GM18499 (cell line): ENCODE measurements around the gene TM4SF20.

ENCODE experiments used
- ATAC-seq: cut with Tn5 transposase; IDR thresholded peaks from one replicate; pipeline ENCODE4 v1.9.1; 2021; ENCODE audit warnings: moderate number of reproducible peaks; ENCODE audit not compliant: insufficient read depth, unreplicated experiment

Gene TM4SF20, protein sequence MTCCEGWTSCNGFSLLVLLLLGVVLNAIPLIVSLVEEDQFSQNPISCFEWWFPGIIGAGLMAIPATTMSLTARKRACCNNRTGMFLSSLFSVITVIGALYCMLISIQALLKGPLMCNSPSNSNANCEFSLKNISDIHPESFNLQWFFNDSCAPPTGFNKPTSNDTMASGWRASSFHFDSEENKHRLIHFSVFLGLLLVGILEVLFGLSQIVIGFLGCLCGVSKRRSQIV

GRCh38 chr2:227379095-227379494 is at the start of gene TM4SF20:
TSS of gene TM4SF20 (minus strand) at chr2:227379306. CDS start at chr2:227379268, 38 bp downstream.
- ATAC-seq: no peak

DNA sequence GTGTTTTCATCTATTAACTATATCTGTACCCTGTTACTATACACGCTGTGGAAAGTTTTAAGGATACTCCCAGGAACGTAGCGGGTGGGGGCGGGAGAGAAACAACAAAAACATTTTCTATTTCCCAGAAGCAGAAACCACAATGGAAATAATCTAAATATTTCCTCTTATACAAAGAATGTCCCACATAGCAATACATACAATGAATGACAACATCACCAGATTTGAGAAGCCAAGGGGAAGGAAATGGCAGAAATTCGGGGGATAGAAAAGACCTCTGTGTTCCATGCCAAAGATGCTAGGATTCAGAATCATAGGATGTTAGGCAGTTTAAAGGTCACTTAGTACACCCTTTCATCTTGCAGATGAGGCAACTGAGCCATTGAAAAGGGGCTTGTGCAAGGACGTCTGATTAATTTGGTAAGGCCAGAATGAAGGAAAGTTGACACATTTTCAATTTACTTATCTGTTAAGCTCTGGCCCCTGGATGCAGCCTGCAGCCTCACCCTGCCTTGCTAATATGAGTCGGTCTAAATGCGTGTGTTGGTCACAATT is 49.7 kb upstream of the TM4SF20 start:
- no peak for ATAC-seq

- ATAC-seq: no peak
Measured at GRCh38 chr2:227423656-227424499, 44.8 kb upstream of the TM4SF20 start.

DNA sequence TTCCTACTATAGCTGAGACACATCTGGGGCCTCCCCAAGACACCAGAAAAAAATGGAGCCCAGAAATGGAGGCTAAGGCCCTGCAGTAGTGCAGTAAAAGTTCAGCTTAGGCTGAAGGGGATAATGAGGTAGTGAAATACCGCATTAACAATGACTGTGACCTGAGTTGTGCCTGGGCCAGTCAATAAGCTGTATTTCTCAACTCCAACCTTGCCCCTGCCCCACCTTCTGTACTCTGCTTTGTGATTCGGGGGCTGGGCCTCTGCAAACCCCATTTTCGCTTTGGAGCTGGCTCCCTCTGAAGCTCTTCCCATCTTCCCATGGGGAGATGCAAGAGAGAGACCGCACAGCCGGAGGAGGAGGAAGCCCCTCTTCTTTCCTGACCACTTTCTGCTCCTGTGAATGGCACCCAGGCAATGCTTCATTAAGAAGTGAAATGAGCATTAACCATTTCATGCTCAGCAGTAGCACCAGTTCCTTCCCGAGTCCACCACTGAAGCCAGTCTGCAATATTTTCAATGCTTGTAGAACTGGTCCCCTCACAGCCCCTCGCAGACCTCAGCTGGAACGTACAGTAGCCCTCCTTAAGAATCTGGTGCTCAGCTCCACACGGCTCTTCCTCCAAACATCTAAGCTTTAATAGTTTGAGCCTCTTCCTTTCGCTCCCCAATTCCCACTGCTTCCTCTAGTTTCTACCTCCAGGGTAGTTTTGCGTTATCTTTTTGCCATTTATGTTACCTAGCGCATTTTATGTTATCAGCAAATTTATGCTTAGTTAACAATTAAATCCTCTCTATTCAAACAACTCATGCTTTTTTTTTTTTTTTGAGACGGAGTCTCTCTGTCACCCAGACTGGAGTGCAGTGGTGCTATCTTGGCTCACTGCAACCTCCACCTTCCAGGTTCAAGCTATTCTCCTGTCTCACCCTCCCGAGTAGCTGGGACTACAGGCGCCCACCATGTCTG is 41.3 kb upstream of the TM4SF20 start:
- no peak for ATAC-seq

- ATAC-seq: no peak
Measured at GRCh38 chr2:227416701-227417100, 37.6 kb upstream of the TM4SF20 start.

GRCh38 chr2:227415538-227416424 is 36.7 kb upstream of the TM4SF20 start:
- ATAC-seq: no peak

DNA sequence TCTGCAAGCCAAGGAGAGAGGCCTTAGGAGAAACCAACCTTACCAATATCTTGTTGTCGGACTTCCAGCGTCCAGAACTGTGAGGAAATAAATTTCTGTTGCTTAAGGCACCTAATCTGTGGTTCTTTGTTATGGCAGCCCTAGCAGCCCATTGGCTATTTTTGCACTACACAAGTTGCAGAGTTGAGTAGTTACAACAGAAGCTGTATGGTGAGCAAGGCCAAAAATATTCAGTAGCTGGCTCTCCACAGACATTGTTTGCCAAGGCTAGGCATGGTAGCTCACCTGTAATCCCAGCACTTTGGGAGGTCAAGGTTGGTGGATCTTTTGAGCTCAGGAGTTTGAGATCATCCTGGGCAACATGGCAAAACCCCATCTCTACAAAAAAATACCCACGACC is 35.7 kb upstream of the TM4SF20 start:
- no peak for ATAC-seq

GRCh38 chr2:227413371-227413770 is 34.3 kb upstream of the TM4SF20 start:
- no peak for ATAC-seq

GRCh38 chr2:227412877-227413276 is 33.8 kb upstream of the TM4SF20 start:
- ATAC-seq: no peak

DNA sequence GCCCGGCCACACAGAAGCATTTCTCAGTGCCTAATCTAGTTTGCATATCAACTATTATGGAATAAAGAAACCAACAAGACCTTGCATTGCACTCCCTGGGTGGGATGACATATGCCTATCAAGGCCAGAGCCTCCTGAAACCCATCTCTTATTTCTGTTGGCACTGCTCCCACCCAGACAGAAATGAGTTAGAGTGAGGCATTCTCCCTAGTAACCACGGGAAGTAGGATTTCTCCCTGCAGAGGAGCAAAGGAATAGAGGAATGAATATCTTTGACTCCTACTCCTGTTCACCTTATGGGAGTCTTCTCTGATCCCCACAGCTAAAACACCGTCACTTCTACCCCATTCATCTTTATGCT is 32.9 kb upstream of the TM4SF20 start:
- ATAC-seq: no peak

DNA sequence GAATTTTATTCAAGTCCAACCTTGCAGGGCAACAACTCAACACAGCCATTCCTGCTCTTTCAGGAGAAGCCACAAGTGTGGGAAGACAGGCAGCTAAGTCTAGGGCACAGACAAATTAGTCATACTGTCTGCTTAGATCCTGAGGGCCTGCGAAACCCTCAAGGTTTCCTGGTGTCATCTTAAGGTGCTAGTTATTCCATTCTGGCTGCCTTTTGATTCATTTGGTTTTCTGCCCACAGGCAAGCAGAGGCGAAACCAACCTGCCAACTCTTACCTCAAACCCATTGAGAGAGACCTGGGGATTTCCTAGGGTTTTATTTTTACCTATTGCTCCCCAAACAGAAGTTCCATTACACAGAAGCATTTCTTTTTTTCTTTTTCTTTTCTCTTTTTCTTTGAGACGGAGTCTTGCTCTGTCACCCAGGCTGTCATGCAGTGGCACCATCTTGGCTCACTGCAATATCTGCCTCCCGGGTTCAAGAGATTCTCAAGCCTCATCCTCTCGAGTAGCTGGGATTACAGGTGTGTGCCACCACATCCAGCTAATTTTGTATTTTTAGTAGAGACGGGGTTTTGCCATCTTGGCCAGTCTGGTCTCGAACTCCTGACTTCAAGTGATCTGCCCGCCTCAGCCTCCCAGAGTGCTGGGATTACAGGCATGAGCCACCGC is 32.3 kb upstream of the TM4SF20 start:
- peak; percentile 71 for ATAC-seq

GRCh38 chr2:227410191-227410590 is 31.1 kb upstream of the TM4SF20 start:
- ATAC-seq: no peak

DNA sequence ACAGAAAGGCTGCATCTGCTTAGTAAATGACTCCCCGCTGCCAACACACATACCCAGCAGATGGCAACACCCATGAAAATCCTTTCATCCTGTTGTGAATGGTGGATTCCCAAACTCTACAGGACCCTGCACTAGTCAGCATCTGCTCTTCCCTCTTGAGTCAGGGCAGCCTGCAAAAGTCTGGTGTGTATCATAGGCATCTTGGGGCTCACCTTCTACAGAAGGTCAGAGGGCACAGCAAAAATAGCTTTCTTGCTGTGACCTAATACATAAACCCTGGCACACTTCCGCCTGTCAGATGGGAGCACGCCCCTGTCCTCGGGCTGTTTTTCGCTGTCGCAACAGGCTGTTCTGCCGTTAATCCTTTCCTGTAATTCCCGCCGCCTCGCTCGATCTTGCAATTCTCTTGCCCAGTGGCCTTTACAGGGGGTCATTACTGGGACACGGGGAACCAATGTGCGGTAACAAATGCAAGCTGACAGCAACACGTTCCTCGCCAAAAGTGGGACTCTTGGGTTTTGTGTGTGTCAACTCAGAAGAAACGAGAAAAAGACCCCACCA is 28.6 kb upstream of the TM4SF20 start:
- no peak for ATAC-seq

- ATAC-seq: no peak
Measured at GRCh38 chr2:227406177-227407031, 27.3 kb upstream of the TM4SF20 start.

GRCh38 chr2:227404585-227405271 is 25.6 kb upstream of the TM4SF20 start:
- ATAC-seq: no peak

GRCh38 chr2:227402959-227403358 is 23.9 kb upstream of the TM4SF20 start:
- no peak for ATAC-seq

DNA sequence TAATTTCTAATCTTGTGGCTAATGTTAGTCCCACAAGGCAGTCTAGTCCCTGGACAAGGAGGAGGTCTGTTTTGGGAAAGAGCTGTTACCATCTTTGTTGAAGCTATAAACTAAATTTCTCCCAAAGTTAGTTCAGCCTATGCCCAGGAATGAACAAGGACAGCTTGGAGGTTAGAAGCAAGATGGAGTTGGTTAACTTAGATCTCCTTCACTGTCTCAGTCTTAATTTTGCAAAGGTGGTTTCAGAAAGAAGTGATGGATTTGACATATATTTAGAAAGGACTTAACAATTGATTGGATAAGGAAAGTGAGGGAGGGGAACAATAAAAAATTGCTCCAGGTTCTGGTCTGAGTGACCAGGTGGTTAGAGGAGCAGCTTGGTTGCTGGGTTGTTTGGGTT is 23.2 kb upstream of the TM4SF20 start:
- ATAC-seq: no peak
